Measurements from ENCODE around the gene OR6Y1.

Gene OR6Y1

DNA sequence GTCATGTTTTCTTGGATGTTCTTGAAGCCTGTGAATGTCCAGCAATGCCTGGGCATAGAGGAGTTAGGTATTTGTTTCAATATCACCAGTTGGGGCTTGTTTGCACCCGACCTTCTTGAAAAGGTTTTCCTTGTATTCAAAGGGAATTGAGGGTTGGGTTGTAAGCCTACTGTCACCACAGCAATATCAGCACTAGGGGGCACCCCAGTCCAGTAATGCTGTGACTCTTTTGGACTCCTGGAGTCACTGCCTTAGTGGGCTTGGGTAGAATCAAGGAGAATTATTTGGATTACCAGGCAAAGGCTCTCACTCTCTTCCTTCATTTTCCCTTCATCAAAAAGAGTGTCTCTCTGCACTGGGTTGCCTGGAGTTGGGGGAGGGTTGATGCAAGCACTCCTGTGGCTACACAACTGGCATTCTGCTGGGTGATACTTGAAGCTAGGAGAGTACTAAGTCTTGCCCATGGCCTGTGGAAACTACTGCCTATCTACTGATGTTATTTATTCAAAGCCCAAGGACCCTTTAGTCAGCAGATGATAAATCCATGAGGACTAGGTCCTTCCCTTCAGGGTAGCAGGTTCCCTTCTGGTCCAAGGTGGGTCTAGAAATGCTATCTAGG, 47.7 kb downstream of the OR6Y1 start:
- in situ Hi-C loops (cut with HindIII; ENCODE audit: low sequenced_read_pairs), result no loop called here

DNA sequence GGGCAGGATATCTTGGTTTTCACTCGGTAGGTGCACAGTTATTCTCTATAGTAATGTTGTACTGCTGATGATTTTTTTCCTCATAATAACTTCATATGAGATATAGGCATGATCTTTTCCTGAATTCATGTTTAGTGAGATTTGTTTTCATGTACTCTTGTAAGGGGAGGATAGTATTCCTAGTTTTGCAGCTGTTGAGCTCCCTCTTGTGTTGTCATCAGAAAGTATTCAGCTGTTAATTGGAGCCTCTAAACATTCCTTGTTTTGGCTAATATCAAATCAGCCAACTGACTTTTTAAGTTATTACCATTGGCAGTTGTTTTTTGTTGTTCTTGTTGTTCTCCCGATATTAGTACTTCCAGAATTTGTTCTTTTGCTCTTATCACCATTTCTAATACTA, 57.8 kb downstream of the OR6Y1 start:
- in situ Hi-C loops (cut with HindIII; ENCODE audit: low sequenced_read_pairs), result no loop called here

DNA sequence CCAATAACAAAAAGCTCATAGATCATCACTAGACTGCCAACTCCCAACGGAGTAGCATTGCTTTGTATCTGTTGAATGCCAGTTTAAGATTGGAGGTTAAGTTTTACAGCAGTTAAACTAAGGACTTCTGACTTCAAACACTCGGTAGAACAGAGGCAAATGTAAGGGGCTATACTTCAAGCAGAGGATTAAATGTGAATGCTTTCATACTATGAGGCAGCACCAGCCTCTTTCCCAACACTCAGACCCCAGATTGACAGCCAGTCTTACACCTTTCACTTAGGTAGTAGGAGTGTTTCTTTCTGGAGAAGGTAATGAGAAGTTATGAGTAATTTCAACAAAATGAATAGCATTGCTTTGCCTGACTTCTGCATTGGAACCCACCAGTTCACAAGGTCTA, 59.4 kb downstream of the OR6Y1 start:
- in situ Hi-C loops (cut with HindIII; ENCODE audit: low sequenced_read_pairs), result no loop called here

Measured in DLD1 (cell line).